Activated effector memory CD4-positive, alpha-beta T cell treated with Interleukin-2 at 50 U/mL for 16 hours (primary cell): ENCODE results near the gene GBP1.

Experiments used
- DNase-seq: peaks from one replicate; pipeline ENCODE4 v3.0.0-alpha.2; 2020

GBP1 gene

GRCh38 chr1:89005286-89006151 lies 59.5 kb downstream of the GBP1 start:
- no peak for DNase-seq
